CD4-positive, alpha-beta T cell treated with Interleukin-21 for 1 hour (primary cell): Measurements from ENCODE around the gene CNPPD1.

Source experiments
- DNase-seq: peaks from one replicate; pipeline ENCODE4 v3.0.0-alpha.2; 2020

The CNPPD1 gene

GRCh38 chr2:219176818-219177551, at the start of gene CNPPD1:
TSS of gene CNPPD1 (minus strand) at chr2:219176925. CDS start at chr2:219176828, 97 bp downstream.
- peak; percentile 89 for DNase-seq

DNA sequence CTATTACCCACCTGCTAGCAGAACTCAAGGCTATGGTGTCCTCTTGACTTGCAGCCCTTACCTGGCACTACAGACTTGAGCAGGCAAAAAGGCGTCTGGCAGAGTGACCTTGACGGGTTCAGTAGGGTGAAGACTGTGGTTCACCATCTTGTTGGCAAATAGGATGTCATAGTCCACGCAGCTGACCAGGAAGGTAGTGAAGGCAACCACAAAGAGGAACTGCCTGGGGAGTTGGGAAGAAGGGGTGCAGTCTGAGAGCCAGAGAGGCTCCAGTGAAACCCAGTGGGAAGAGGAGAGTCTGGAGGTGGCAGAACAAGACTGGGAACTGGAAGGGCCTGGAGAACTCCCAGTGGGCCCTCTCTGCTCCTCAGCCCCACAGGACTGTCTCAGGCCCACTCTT, 48.6 kb upstream of the CNPPD1 start:
- no peak for DNase-seq

DNA sequence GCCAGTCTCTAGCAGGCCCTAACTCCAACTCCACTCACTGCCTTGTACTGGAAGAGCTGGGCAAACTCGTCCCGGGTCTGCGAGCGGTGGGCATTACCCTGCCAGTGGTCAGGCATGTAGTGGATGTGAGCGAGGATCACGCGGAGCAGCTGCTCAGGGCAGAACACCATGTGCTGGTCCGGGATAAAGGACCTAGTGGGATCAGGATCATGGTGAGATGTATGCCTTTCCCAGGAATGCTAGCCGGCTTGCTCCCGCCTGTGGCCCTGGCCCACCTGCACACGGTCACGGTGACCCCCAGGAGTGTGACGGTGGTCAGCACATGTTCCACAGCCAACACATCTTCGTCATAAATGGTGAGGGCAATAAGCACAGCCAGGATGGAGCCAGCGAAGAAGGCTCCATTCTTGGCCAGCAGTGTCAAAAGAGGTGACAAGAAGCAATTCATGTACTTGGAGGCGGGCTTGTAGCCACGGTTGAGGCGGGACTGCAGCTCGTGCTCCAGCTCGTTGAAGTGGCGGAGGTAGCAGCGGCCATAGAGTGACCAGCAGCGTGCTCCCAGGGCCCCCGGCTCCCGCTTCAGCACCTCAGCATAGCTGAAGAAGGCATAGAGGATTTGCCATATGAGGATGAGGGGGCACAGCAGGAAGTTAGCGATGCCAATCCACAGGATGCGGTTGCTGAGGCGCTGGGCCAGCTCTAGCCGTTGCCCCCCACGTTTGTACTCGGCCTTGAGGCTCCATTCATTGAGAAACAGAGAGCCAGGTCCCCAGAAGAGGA, 47.3 kb upstream of the CNPPD1 start:
- no peak for DNase-seq

DNA sequence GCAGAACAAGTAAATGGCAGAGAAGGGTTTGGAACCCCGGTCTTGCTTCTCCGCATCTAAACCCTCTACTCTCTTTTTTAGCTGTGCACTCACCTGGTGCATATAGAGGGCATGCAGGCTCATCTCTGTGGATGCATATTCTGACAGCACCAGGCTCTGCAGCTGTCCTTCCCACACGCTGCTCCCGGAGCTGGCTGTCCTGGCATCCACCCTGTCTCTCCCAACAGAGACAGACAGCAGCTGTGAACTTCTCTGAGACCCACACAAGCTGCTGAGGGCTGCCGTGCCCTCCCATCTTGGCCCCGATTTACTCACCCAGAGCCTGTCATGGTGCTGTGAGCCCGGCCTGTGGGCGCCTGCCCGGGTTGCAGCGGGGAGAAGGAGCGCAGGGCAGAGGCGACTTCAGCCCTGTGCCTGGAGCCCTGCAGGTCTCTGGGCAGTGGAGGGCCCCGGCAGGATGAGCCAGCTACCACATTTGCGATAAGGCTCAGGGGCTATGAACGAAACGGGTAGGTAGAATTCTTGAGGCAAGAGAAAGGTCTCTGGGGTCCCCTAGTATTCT, 45.3 kb upstream of the CNPPD1 start:
- no peak for DNase-seq

DNA sequence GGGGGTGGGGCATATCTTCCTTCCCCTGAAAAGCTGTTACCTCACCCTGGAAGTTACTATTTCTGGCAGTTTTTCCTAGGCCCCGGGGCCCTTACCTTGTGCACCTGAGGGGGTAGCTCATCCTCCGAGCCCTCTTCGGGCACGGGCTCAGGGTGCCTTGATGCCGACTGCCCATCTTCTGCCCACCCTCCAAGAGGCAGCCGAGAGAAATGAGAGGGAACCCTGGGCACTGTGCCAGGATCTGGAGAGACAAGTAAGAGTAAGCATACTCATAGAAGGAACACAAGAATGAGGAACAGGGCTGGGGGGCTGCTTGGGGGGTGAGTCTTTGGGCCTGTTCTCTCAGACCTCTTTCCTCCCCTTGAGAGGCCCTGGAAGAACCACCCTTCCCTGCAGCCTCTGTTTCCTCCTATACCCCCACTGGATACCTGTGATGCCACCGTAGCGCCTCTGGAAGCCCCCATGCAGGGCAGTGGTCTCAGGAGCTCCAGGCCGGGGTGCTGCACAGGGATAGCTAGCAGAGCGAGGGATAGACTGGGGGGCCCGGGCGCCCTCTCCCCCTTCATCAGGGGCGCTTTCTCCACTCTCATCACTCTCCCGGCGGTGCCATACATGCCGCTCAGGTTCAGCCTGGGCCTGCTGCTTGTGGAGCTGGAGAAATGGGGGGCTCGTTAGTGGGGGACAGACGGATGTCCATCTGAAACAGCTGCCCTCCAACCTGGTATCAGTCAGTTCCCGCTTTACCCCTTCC, 44.1 kb upstream of the CNPPD1 start:
- no peak for DNase-seq

DNA sequence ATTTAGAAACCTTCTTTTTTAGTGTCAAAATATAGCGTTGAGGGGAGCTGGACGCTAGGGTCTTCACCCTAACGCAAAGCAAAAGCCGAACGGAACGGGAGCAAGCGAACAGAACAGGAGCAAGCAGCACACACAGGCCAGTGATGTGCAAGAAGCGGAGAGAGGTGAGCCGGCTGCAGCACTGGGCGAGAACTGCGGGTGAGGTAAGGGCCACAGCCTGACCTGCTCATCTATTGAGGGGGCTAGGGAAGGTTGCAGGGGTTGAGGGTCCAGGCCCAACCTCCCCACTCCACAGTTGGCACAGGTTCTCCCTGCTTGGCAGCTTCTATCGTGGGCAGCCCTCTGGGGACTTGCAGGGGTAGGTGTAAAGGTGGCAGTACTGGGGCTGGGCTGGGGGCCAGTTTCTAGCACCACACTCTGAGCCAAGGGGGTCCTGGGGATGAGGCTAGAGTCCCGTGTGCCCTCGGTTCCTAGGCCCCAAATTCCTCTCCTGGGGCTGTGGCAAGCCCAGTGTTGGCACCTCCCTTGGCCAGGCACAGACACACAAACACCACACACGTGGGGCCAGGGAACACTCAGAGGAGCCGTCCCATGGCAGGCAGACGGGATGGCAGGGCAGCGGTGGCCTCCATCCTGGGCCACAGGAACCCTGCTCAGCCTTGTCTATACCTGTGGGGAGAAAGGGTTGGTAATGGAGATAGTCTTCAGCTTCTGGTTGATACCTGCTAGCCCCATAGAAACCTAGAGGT, 43.2 kb upstream of the CNPPD1 start:
- no peak for DNase-seq

GRCh38 chr2:219218732-219219701, 42.3 kb upstream of the CNPPD1 start, which contains the start of gene ABCB6:
TSS of gene ABCB6 (minus strand) at chr2:219218958. CDS start at chr2:219218673, 285 bp downstream.
- peak; percentile 90 for DNase-seq

GRCh38 chr2:219218217-219218731, 41.5 kb upstream of the CNPPD1 start:
- DNase-seq: peak; percentile 19

GRCh38 chr2:219216535-219216915, 39.8 kb upstream of the CNPPD1 start:
- DNase-seq: no peak

DNA sequence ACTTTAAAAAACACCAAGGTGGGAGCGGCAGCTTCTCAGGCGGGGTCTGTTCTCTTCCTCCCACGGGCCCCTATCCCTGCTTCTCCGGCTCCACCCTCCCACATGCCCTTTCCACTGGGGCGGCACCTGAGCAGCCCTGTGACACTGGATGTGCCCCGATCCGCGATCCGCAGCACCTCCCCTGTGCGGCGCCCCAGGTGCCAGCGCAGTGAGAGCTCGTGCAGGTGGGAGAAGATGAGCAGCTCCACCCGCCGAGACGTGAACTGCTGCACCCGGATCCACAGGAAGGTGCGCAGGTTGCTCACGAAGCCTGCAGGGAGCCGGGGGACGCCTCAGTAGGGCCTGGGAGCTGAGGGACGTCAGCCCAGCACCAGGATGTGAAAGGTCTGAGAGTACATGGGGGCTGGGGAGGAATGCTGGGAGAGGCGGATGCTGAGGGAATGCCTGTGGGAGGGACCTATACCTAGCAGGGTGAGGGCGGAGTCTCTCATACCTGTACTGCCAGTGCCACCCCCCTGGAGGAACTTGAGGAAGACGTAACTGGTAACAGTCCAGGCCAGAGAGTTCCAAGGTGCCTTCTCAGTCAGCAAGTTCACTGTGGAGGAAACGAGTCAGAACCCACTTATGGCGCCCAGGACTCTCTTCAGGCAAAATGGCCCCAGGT, 39.3 kb upstream of the CNPPD1 start:
- DNase-seq: no peak

- no peak for DNase-seq
Measured at GRCh38 chr2:219214786-219215185, 38.1 kb upstream of the CNPPD1 start.

DNA sequence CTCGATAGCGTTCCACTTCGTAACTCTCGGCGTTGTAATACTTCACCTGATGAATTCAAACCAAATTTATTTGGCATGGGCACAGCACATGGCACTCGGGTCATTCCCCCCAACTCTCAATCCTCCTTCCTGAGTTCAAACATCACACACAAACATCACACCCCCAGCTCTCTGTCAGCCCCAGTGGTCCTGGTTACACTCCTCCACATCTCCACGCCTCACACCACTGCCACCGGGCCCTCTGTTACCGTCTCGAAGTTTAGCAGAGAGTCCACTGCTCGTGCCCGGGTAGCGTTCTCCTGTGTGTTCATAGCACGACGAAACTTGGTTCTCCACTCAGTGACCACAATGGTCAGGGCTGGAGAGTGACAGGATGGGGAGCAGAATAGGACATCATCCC, 37.4 kb upstream of the CNPPD1 start:
- DNase-seq: no peak

DNA sequence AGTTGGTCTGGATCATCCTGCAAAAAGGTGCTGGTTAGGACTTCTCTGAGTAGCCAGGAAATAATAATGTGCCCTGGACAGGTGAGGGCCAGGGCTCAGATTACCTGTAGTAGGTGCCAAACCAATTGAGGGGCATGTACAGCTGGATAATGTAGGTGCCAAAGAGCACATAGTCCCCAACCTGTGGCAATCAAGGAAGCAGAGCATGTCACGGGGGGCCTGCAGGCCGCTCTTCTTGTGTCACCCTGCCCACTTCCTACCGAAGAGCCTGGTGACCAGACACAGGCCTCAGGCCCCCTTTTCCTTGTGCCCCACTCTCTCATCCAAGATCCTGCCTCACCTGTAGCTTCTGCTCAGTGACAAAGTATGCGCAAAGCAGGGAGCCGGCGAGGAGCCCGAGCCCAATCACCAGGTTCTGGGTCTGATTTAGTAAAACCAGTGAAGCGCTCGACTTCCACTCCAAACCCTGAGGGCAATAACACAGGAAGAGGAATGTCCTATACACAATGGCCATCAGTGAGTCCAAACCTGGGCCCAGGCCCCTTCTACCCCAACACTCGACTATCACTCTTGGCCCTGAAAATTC, 36.9 kb upstream of the CNPPD1 start:
- no peak for DNase-seq

GRCh38 chr2:219213026-219213415, 36.3 kb upstream of the CNPPD1 start:
- DNase-seq: no peak

GRCh38 chr2:219210886-219211362, 34.2 kb upstream of the CNPPD1 start:
- DNase-seq: no peak

DNA sequence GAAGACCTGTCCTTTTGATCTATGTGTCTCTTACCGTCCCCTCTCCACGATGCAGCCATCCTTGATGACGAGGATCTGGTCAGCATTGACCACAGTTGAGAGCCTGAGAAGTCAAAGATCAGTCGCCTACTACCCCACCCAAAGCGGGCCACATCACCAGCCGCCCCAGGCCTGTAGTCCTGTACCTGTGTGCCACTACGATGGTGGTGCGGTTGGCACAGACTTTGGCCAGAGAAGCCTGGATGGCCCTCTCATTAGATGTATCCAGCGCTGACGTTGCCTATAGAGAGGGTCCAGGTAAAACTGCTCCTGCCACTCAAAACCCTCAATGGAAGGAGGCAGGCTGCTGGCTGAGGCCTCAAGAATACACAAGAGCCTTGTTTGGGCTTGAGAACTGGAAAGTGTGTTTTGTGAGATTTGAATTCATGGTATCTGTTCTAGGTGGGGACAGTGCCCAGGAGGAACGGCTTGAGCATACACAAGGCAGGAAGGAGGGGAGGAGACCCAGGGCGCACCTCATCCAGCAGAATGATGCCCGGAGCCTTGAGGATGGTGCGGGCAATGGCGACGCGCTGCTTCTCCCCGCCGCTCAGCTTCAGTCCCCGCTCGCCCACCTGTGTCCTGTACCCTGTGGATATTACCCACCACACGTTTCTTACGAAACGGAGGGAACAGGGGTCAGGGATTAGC, 33.6 kb upstream of the CNPPD1 start:
- DNase-seq: no peak

- no peak for DNase-seq
Measured at GRCh38 chr2:219209236-219210195, 32.8 kb upstream of the CNPPD1 start.
